ENCODE measurements around the gene PHF21A.
A peak's percentile ranks its signal among the peaks of the same experiment; 100 is the strongest.
"Not testable (repeated sequence)": the region's sequence is repeated elsewhere in the genome, so short reads cannot be mapped to it uniquely, and the experiment has no call there.

Gene PHF21A

DNA sequence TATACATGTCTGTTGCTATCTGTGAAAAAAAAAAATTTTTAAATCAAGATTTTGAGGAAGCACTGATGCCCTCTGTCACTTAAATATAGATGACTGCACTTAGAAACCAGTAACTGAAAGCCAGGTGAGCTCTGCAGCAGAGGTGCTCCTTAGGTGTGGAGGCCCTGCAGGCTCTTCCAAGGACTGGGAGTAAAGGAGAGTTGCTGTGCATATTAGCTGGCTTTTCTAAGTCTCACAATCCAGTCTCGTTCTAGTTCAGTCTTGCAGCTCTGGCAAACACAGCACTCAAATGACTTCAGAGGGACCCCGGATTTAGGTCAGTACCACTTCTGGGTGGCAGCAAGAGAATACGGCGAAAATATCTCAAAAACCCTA, 137.8 kb downstream of the PHF21A start:
- no peak for DNase-seq (ENCODE audit: low read depth, low spot score)

- no peak for DNase-seq (ENCODE audit: low read depth, low spot score)
Measured at GRCh38 chr11:45982656-45983470, 138.4 kb downstream of the PHF21A start.

DNA sequence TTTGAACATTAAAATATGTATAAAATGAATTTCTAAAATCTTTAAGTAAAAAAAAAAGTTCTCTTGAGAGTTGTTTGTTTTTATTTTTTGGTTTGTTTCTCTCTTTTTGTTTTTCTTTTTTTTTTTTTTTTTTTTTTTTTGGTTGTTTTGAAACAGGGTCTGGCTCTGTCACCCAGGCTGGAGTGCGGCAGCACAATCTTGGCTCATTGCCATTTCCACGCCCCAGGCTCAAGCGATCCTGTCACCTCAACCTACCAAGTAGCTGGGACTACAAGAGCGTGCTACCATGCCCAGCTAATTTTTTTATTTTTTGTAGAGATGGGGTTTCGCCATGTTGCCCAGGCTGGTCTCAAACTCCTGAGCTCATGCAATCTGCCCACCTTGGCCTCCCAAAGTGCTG, 139.4 kb downstream of the PHF21A start:
- not testable (repeated sequence) for DNase-seq (ENCODE audit: low read depth, low spot score)

DNA sequence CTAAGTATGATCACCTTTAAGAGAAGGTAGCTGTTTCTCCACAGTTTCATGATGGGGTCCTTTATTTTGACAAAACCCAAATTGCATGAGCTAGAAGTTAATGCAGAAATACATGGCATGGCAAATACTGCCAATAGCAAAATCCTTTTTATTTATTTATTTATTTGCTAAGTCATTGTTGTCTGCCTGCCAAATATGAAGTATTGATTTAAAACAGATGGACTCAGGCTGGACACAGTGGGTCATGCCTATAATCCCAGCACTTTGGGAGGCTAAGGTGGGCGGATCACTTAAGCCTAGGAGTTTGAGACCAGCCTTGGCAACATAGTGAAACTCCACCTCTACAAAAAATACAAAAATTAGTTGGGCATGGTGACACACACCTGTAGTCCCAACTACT, 146.4 kb downstream of the PHF21A start:
- no peak for DNase-seq (ENCODE audit: low read depth, low spot score)

DNA sequence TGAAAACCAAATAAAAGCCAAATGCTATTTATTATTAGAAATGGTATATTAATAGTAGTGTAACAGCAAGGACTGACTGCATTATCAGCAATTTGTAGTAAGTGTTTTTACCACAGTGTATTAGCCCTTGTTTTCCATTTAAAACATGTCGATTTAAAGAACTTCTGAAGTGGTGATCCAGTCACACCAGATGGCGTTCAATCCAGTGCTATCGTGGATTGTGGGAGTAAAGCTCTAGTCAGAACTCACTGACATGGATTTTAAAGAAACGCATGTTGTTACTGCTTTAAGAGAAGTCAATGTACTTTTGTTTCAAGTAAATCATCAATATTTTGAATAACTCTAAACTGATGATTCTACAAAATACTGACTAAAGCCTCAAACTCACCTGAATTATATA, 147.7 kb downstream of the PHF21A start:
- no peak for DNase-seq (ENCODE audit: low read depth, low spot score)

GRCh38 chr11:45968901-45969300, 152.4 kb downstream of the PHF21A start:
- DNase-seq (ENCODE audit: low read depth, low spot score), result no peak

DNA sequence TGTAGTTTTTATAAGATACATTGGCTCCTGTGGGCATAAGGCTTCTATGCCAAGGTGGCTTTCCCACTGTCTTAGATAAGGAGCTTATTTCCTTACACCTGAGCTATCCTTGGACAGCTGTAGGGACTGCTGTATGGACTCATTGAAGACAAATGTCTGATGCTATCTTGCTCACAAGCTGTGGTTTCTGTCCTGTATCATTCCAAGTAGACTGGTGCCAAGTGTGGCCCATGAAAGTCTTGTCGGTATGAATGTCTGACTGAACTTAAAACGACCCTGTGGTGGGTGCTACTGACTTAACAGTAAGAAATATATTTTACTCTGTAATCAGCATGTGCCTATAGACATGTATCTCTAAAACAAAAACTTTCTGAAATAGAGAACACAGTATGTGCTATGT, 153.7 kb downstream of the PHF21A start:
- no peak for DNase-seq (ENCODE audit: low read depth, low spot score)

GRCh38 chr11:45964911-45965389, 156.3 kb downstream of the PHF21A start:
- peak; percentile 34 for DNase-seq (ENCODE audit: low read depth, low spot score)

DNA sequence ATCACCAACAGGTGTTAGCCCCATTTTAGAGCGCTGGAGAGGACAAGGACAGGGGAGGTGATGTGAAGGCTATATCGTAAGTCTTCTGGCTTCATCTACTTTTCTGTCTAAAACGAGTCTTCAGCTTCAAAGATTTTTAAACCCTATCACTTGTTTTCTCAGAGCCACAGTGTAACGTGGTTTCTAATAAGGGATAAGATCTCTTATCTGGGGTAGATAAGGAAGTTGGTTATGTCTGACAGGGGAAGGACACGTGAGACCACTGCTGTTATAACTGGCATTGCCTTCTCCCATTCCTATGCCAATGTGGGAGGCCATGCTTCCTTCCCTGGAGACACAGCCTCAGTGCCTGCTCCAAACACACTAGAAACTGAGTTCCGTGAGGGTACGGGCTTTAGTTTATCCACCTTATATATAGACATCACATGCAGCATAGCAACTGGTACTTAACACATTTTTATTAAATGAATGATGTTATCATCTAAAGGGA, 159.5 kb downstream of the PHF21A start:
- DNase-seq (ENCODE audit: low read depth, low spot score), result no peak

- no peak for DNase-seq (ENCODE audit: low read depth, low spot score)
Measured at GRCh38 chr11:45960387-45961095, 160.7 kb downstream of the PHF21A start.

DNA sequence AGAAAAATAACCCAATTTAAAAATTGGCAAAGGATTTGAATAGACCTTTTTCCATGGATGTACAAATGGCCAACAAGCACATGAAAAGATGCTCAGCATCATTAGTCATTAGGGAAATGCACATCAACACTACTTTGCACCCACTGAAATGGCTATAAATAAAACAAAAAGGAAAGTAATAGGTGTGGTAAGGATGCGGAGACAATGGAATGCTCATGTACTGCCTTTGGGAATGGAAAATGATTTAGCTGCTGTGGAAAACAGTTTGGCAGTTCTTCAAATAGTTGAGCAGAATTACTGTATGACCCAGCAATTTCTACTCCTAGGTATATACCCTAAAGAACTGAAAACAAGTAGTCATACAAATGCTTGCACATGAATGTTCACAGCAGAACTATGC, 161.4 kb downstream of the PHF21A start:
- DNase-seq (ENCODE audit: low read depth, low spot score), result no peak

DNA sequence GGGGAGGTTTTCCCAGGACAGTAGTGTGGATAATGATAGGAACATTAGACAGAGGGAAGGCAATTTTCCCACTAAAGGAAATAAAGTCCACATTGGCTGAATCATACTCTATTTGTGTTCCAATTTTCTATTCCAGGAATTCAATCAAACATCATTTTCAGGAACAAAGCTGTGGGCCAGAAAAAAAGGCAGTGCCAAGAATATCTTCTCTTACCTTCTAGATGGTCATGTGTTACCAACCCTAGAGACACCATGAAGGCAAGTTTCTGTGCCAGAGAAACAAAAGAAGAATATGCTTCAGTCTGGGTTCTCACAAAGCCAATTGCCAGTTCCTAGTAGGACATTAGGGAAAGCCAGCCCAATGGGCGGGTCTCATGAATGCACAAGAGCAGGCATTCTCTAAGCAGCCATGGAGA, 171.3 kb downstream of the PHF21A start:
- DNase-seq (ENCODE audit: low read depth, low spot score), result no peak

DNA sequence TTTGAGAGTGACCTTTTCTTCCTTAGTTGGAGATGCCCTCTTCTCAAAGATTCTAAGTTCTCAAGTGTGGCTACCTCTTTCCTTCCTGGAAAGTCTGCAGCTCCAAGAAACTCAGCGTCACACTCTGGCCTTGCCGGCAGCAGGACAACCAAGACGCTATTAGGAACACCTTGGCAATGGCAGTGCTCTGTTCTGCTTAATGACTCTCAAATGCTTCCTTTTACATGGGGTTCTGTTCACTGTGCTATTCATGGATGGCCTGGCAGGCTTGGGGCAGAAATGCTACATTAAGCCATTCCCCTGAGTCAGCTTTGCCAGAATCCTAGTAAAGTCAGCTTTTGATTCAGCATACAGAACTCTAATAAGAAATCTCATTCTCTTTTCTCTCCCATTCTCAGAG, 172.9 kb downstream of the PHF21A start:
- no peak for DNase-seq (ENCODE audit: low read depth, low spot score)

- DNase-seq (ENCODE audit: low read depth, low spot score), result no peak
Measured at GRCh38 chr11:45947885-45948284, 173.4 kb downstream of the PHF21A start.

DNA sequence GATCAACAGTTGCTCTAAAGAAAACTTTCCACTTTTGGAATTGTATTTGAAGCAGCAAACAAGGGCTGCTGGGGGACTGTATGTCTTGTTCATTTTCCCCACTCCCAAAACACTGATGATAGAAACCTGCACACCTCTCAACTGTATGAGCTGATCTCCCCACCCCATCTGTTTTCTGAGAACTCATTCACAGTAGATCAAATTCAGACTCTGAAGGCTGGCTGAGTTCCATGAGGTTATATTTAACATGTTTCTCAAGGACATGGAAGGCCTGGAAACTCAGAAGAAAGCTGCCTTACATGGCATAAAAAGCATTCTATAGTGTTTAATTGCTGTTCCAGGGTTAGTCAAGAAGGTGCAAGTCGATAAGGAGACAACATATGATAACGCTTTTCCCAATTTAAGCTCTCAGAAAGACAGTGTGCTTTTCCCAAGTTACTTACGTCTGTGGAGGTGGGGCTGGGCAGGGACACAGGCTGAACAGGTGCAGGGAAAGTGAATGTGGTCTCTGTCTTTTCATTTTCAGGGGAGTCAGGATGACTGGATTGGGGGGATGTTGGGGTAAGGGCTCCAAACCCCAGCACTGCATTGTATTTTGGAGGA, 175.8 kb downstream of the PHF21A start:
- DNase-seq (ENCODE audit: low read depth, low spot score), result no peak

- DNase-seq (ENCODE audit: low read depth, low spot score), result no peak
Measured at GRCh38 chr11:45942381-45942780, 178.9 kb downstream of the PHF21A start.

GRCh38 chr11:45941285-45941684, 180.0 kb downstream of the PHF21A start:
- no peak for DNase-seq (ENCODE audit: low read depth, low spot score)

- no peak for DNase-seq (ENCODE audit: low read depth, low spot score)
Measured at GRCh38 chr11:45939836-45940235, 181.4 kb downstream of the PHF21A start.

DNA sequence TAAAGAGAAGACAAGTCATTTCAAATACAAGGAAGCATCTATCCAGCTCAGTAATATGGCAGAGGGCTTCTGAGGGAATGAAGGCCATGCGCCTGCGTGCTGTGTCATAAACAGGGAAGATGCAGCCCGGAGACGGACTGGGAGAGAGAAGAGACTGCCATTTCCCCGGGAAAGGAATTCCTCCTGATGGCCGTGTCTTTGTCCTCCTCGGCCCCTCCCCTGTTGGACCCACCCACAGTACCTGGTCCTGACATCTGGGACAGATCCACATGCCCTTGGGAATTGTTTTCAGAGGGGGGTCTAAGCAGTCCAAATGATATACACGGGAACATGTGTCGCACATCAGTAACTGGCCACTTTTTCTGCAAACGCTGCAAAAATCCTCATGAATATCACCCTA, 183.3 kb downstream of the PHF21A start:
- DNase-seq (ENCODE audit: low read depth, low spot score), result no peak

GRCh38 chr11:45936511-45937054, 184.7 kb downstream of the PHF21A start:
- no peak for DNase-seq (ENCODE audit: low read depth, low spot score)

- DNase-seq (ENCODE audit: low read depth, low spot score), result no peak
Measured at GRCh38 chr11:45935349-45936064, 185.7 kb downstream of the PHF21A start.

Data from activated naive CD8-positive, alpha-beta T cell treated with anti-CD3 and anti-CD28 coated beads, Interleukin-2, amount 50 U/mL, for 16 hours (primary cell).